Astrocyte (in vitro differentiated cells and primary cell): ENCODE data around the gene SPATA13. TPM values are rescaled to one million over a fixed set of nuclear protein-coding genes. Genes with fewer than 3 reads are reported as not detected.
"Not testable (repeated sequence)": the region's sequence is repeated elsewhere in the genome, so short reads cannot be mapped to it uniquely, and the experiment has no call there.

ENCODE experiments used
- DNase-seq: peaks from one replicate; pipeline ENCODE4 v3.0.0-alpha.2; 2010; ENCODE audit warnings: low read depth
- FAIRE-seq: peaks from 2 replicates; lab custom pipeline; 2011; peaks lifted over from hg19 to GRCh38; lab: Jason Lieb, UNC
- H2AFZ ChIP-seq: 2 replicates; pipeline ENCODE4 v1.6.0; 2012; ENCODE audit warnings: low read depth, low read length, inconsistent platforms
- H3K27ac ChIP-seq: 2 replicates; pipeline ENCODE4 v1.5.1; 2011; ENCODE audit warnings: low read depth, low read length, inconsistent platforms
- H3K27me3 ChIP-seq: 2 replicates; pipeline ENCODE4 v1.6.0; 2011; ENCODE audit warnings: low read length, inconsistent platforms; ENCODE audit not compliant: insufficient read depth
- H3K36me3 ChIP-seq: 2 replicates; pipeline ENCODE4 v1.5.1; 2011; ENCODE audit warnings: low read length, inconsistent platforms; ENCODE audit not compliant: insufficient read depth
- H3K4me1 ChIP-seq: 2 replicates; pipeline ENCODE4 v1.5.1; 2011; ENCODE audit warnings: low read length, inconsistent platforms; ENCODE audit not compliant: insufficient read depth
- H3K4me2 ChIP-seq: 2 replicates; pipeline ENCODE4 v1.6.0; 2012; ENCODE audit warnings: low read length, inconsistent platforms
- H3K4me3 ChIP-seq: 2 replicates; pipeline ENCODE4 v1.5.1; 2011; ENCODE audit warnings: low read depth, mild to moderate bottlenecking, low read length, inconsistent platforms; ENCODE audit not compliant: insufficient read depth
- H3K79me2 ChIP-seq: 2 replicates; pipeline ENCODE4 v1.6.0; 2012; ENCODE audit warnings: mild to moderate bottlenecking, low read length, inconsistent platforms; ENCODE audit not compliant: insufficient read depth
- H3K9ac ChIP-seq: 2 replicates; pipeline ENCODE4 v1.6.0; 2012; ENCODE audit warnings: mild to moderate bottlenecking, low read length, inconsistent platforms
- H3K9me3 ChIP-seq: 2 replicates; pipeline ENCODE4 v1.5.1; 2012; ENCODE audit warnings: low read depth, mild to moderate bottlenecking, low read length, inconsistent platforms; ENCODE audit not compliant: insufficient read depth
- H4K20me1 ChIP-seq: 2 replicates; pipeline ENCODE4 v1.6.0; 2012; ENCODE audit warnings: low read length, inconsistent platforms; ENCODE audit not compliant: insufficient read depth
- H3K27ac Mint-ChIP-seq: one replicate; pipeline ENCODE4 v1.8.0; 2021; ENCODE audit warnings: mild to moderate bottlenecking, mixed read lengths; ENCODE audit not compliant: unreplicated experiment
- H3K27me3 Mint-ChIP-seq: one replicate; pipeline ENCODE4 v1.8.0; 2021; ENCODE audit warnings: low read depth, mixed read lengths; ENCODE audit not compliant: unreplicated experiment
- H3K36me3 Mint-ChIP-seq: one replicate; pipeline ENCODE4 v1.8.0; 2021; ENCODE audit warnings: low read depth, mixed read lengths; ENCODE audit not compliant: unreplicated experiment
- H3K4me1 Mint-ChIP-seq: one replicate; pipeline ENCODE4 v1.8.0; 2021; ENCODE audit warnings: low read depth, mixed read lengths; ENCODE audit not compliant: unreplicated experiment
- H3K4me3 Mint-ChIP-seq: one replicate; pipeline ENCODE4 v1.8.0; 2021; ENCODE audit warnings: mild to moderate bottlenecking, moderate library complexity, mixed read lengths; ENCODE audit not compliant: unreplicated experiment
- H3K9me3 Mint-ChIP-seq: one replicate; pipeline ENCODE4 v1.8.0; 2021; ENCODE audit warnings: mild to moderate bottlenecking, mixed read lengths; ENCODE audit not compliant: unreplicated experiment
- CTCF ChIP-seq: IDR thresholded peaks from 2 replicates; pipeline ENCODE4 v1.5.1; 2011; ENCODE audit warnings: low read depth, mild to moderate bottlenecking, inconsistent platforms, low read length, moderate library complexity; ENCODE audit not compliant: insufficient read depth
- EZH2 ChIP-seq: IDR thresholded peaks from 2 replicates; pipeline ENCODE4 v1.6.1; 2012; ENCODE audit warnings: mild to moderate bottlenecking, low read length, inconsistent platforms; ENCODE audit not compliant: insufficient read depth
- total RNA-seq: library from RNA; stranded (reverse); gene quantifications from 2 replicates; pipeline ENCODE4 v1.2.1, GENCODE V29; 2021

Gene SPATA13
- total RNA-seq, 1 donor from 2014 or later = 6.2 TPM

GRCh38 chr13:24308068-24308445 is 147.5 kb downstream of the SPATA13 start:
- Mint-ChIP-seq H3K27me3 (peaks cover 1% of the 10 kb centered on the region), H3K36me3 (peaks cover 8% of the 10 kb centered on the region), H3K27ac (no peak overlapping the region), H3K4me3 (no peak overlapping the region), H3K4me1 (no peaks in the 10 kb centered on the region), H3K9me3 (no peaks in the 10 kb centered on the region)
- FAIRE-seq = no peak
- no peak for DNase-seq
- Histone ChIP-seq H3K27ac (no peak overlapping the region), H4K20me1 (no peaks in the 10 kb centered on the region), H3K4me1 (no peaks in the 10 kb centered on the region), H3K27me3 (no peaks in the 10 kb centered on the region), H3K4me3 (no peak overlapping the region), H3K9ac (no peak overlapping the region), H3K4me2 (no peak overlapping the region), H3K9me3 (no peaks in the 10 kb centered on the region), H2AFZ (no peak overlapping the region), H3K79me2 (no peaks in the 10 kb centered on the region), H3K36me3 (no peaks in the 10 kb centered on the region)
- TF ChIP-seq CTCF = no peak
- TF ChIP-seq EZH2 = no peak

GRCh38 chr13:24308488-24309020 is 148.0 kb downstream of the SPATA13 start:
- TF ChIP-seq CTCF = no peak
- H2AFZ ChIP-seq = no peak overlapping the region
- DNase-seq = no peak
- no peak overlapping the region for H3K9ac ChIP-seq
- no peaks in the 10 kb centered on the region for H3K36me3 ChIP-seq
- H3K27ac ChIP-seq = no peak overlapping the region
- no peak overlapping the region for H3K4me2 ChIP-seq
- Mint-ChIP-seq H3K36me3 (peaks cover 6% of the 10 kb centered on the region), H3K9me3 (no peaks in the 10 kb centered on the region), H3K4me3 (no peak overlapping the region), H3K27ac (no peak overlapping the region), H3K27me3 (peaks cover 4% of the 10 kb centered on the region), H3K4me1 (no peaks in the 10 kb centered on the region)
- H3K9me3 ChIP-seq = no peaks in the 10 kb centered on the region
- H4K20me1 ChIP-seq = no peaks in the 10 kb centered on the region
- H3K4me1 ChIP-seq = no peaks in the 10 kb centered on the region
- no peaks in the 10 kb centered on the region for H3K27me3 ChIP-seq
- H3K4me3 ChIP-seq = no peak overlapping the region
- no peaks in the 10 kb centered on the region for H3K79me2 ChIP-seq
- no peak for FAIRE-seq

GRCh38 chr13:24309300-24309699 is 148.8 kb downstream of the SPATA13 start, which contains the start of gene C1QTNF9:
C1QTNF9 (plus strand) TSS chr13:24309580; CDS start chr13:24316004, 6,424 bp downstream.
- not testable (repeated sequence) for H4K20me1 ChIP-seq, H3K4me3 Mint-ChIP-seq, H3K9me3 ChIP-seq, H2AFZ ChIP-seq, H3K27ac Mint-ChIP-seq, H3K4me3 ChIP-seq, H3K4me1 Mint-ChIP-seq, H3K9ac ChIP-seq, H3K4me1 ChIP-seq, DNase-seq, H3K36me3 Mint-ChIP-seq, H3K27me3 Mint-ChIP-seq, H3K9me3 Mint-ChIP-seq, H3K4me2 ChIP-seq, FAIRE-seq, H3K36me3 ChIP-seq, H3K79me2 ChIP-seq, H3K27ac ChIP-seq, H3K27me3 ChIP-seq
